HG03196 (cell line): Measurements from ENCODE around the gene PSMB3.

Experiments
- ATAC-seq: cut with Tn5 transposase; IDR thresholded peaks from one replicate; pipeline ENCODE4 v1.9.1; 2021; ENCODE audit not compliant: unreplicated experiment

PSMB3 gene

DNA sequence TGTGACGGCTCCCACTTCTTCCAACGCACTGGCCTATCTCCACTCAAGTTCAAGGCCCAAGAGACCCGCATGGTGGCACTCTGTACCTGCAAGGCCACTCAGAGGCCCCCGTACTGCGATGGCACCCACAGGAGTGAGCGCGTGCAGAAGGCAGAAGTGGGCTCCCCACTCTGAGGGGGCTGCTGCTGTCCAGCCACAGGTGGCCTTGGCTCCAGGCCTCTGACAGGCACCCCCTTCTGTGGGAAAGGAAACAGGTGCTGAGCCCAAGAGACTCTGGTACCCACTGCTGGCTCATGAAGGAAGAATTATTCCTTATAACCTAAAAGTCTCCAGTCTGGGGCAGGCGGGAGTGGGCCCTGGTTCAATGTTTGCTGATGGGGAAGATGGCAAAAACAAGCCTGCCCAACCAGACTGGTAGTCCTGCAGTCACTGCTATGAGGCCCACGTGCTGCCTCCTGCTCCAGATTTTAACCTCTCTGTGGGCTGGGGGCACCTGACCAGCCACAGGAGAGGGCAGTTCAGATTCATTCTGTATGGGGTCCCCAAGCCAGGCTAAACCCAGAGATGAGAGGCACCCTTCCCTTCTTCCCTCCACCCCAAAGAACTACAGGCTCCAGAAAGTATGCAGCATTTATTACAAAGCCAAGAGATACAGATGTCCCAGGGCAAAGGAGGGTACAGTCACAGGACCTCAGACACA, 19.1 kb upstream of the PSMB3 start:
- ATAC-seq = no peak

DNA sequence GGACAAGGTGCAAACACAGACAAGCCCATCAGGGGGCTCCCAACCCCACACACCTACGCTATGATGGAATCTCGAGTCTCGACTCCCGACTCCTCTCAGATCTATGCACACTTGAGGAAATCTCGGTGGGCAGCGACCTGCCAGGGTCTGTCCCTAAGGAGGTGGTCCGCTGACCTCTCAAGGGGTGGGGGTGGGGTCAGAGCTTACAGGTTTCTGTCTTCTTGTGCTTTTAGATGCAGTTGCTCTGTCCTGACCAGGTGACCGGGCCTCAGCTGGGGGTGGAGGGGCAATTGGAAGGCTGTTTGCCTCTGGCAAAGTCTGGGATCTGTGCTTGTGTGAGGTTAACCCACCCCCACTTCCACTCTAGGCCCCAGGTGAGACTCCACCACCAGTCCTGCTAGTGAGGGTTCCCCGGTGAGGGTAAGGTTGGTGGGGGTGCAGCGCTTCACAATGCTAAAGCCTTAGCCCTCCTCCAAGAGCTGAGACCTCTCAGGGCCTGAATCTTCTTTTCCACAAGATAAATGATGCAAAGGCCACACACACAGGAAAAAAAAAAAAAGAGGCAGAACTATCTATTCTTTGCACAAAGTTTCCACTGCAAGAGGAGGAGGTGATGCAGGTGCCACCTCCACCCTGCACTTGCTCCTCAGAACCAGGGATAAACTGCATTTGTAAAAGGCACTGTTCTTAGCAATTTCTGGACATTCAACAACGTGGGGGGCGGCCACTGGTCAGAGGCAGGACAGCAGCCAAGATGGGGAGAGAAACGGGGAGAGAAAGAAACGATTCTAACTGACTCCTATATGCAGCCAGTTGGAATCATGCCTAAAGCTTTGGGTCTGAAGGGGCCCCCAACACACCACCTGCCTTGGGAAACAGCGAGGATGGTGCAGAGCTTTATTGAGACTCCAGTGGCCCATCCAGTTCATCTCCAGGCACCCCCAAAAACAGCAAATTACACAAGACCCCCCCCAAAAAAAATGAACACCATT, 18.3 kb upstream of the PSMB3 start:
- ATAC-seq = no peak

DNA sequence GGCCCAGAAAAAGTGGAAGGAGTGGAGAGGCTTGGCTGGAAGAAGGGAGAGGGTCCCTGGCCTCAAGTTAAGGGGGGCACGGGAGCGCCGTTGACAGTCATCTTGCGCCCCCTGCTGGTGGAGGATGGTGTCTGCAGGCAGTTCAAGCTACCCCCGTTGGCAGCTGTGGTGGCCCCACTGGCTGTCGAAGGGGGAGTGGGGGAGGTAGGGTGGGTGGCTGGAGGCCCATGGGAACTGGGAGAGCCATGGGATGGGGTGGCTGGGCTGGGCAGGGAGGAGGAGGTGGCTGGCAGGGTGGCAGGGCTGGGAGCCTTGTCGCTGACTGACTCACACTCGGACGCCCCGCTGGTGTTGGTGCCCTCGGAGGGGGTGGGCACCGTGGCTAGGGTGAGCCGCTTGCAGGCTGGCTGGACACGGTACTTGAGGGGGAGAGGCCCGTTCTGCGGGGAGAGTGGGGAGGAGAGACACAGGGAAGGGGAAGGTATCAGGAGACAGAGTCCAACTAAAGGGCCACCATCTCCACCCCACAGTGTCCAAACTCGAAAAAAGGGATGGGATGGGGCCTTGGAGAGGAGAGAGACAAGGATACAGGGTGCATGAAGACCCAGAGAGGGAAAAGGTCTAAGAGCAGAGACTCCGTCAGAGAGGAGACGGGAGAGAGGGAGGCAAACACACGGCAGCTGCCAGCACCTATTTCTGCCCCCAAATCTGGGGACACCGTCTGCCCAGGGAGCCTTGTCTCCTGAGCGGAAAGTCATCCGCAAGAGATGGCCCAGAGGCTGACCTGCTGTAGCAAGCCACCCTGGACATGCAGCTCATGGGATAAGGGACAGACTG, 17.2 kb upstream of the PSMB3 start:
- ATAC-seq = no peak

DNA sequence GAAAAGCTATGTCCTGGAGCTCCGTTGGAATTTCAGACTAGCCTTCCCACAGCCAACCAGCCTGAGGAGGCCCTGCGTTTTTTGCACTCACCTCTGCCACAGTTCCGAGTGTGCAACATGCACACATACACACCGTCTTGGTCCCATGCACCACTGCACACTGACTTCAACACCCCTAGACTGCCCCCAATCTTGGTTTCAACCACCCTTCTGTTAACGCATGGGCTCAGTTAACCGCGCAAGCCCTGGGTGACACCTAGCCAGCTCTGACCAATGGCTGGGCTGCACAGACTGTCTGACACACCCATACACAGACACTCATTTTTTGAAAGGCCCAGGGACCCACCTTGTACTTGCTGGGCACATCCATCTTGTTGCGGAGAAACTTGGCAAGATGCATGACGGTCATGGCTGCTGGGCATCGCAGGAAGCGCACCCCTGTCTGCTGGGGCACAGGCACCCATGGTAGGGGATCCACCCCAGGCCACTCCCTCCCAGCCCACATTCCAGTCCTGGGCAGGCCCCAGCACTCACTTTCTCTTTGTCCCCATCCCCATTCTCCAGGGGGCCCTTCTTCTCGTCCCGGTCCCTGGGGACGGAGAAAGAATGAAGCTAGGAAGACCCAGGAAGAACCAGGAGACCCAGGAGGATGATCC, 14.4 kb upstream of the PSMB3 start:
- no peak for ATAC-seq

DNA sequence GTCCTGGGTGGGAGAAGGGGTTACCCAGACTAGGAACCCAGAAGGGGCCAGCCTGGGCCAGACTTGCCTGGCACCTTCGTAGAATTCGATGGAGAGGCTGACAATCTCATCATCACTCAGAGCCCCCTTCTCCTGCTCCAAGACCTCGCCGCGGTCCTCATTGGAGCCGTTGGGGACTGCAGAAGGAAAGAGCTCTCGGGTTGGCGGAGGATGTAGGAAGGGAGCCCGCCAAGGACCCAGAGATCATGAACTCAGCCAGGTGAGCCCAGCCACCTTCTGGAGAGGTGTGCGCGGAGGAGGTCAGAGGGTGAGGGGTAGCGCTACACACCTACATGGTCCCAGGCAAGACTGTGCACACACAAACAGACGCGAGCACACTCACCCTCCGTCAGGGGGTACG, 13.9 kb upstream of the PSMB3 start:
- ATAC-seq = no peak

DNA sequence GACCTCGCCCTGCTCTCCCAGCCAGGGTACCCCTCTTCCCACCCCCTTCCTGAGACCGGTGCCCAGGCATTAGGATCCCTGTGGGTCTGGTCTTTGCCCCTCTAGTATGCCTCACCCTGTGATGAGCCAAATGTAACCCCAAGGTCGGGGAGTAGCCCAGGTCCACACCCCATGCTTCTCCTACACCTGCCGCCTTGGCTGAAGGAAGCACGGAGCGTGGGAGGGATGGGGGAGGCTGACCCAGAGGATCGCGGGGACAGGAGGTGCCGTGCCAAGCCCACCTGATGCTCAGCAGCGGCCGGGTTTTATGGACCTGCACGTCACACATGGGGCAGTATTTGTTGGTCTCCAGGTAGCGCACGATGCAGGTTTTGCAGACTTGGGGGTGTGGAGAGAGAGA, 13.2 kb upstream of the PSMB3 start:
- no peak for ATAC-seq

DNA sequence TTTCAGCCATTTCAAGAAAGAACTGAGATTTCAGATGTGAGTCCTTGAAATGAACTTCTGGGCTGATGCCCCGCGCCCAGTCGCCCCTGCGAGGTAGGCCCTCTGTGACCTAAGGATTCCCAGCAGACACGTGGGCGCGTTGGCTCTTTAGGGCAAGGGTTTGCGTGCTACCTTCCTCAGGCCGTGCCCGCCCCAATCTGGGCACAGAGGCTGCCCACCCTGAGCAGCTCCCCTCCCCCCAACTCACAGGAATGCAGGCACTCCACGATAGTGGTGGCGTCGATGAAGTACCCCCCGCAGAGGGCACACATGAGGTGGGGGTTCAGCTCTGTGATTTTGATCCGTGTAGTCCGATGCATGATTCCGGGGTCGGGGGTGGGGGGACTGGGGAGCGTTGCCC, 12.5 kb upstream of the PSMB3 start:
- no peak for ATAC-seq

DNA sequence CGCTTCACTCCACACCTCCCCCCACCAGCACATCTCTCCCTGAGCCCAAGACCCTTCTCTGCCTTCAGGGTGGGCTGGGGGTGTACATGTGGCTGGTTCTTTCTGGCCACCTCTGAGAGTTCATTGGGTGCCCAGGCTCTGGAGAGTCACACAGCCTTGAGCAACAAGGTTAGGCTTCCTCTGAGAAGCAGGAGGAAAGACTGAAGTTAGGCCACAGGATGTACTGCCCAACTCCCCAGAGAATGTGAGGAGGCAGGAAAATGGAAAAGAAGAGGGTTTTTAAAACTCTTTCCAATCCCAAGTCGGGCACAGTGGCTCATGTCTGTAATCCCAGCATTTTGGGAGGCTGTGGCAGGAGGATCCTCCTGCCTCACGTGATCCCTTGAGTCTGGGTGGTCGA, 11.7 kb upstream of the PSMB3 start:
- no peak for ATAC-seq

DNA sequence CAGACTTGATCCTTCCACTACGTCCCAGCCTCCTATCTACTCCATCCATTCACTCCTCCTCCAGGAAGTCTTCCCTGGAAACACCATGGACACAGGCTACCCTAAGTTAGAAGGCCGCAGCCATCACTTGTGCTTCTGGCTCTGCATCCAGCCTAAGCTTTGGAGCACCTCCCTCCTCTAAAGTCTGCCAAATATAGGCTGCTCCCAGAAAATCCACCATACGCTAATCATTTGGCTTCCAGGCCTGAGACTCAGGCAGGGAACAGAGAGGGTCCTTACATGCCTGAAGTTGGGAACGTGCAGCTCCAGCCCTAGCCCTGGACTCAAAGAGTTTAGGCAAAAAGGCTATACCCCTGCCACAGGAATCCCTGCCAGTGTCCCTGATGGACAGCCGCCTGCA, 11.1 kb upstream of the PSMB3 start:
- no peak for ATAC-seq

DNA sequence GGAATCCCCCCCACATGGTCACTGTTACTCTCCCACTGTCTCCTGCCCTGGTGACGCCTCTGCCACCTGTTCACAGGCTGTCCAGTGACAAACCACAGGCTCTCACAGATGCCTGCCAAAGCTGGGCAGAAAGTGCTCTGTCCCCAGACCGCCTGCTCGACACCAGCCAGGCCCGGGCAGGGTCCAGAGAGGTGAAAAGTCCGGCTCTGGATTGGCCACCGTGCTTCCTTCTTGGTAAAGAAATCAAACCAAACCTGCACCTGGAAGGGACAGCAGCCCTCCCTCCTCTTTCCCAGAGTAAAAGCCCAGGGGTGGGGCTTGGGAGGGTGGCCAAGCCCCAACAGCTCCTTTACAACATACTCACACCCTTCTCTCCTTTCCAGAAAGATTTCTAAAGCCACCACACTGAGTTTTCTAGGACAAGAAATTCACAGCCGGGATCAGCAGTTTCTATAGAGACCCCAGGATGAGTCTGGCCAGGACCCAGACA, 10.6 kb upstream of the PSMB3 start:
- ATAC-seq = no peak

DNA sequence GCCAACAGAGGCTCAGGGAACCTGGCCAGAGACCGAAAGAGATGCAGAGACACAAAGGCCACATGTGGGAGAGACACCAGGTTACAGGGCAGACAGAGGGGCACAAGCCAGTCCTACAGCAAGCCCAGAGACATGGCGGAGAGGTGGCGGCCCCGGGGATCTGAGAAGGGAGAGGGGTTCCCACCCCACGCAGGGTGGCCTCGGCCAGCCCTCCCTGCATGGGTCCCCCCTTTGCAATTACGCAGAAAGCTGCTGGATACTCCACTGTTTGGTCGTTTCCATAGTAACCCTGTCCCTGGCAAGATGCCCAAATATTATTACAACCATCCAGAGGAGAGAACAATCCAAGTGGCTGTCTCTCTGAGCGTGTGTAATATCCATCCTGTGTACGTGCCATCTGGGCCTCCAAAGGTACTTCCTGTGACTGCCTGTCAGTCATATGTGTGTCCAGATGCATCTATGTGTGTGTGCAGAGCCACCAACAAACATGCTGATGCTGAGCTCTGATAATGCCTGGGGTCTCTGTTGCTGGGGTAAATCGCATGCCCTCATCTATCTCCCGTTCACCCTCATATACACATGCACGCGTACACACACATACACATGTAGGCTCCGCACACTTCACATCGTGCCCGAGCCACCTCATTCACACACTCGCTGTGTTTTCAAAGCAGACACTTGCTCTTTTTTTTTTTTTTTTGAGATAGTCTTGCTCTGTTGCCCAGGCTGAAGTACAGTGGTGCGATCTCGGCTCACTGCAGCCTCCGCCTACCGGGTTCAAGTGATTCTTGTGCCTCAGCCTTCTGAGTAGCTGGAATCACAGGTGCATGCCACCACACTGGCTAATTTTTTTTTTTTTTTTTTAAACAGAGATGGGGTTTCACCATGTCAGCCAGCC, 9.9 kb upstream of the PSMB3 start:
- no peak for ATAC-seq

DNA sequence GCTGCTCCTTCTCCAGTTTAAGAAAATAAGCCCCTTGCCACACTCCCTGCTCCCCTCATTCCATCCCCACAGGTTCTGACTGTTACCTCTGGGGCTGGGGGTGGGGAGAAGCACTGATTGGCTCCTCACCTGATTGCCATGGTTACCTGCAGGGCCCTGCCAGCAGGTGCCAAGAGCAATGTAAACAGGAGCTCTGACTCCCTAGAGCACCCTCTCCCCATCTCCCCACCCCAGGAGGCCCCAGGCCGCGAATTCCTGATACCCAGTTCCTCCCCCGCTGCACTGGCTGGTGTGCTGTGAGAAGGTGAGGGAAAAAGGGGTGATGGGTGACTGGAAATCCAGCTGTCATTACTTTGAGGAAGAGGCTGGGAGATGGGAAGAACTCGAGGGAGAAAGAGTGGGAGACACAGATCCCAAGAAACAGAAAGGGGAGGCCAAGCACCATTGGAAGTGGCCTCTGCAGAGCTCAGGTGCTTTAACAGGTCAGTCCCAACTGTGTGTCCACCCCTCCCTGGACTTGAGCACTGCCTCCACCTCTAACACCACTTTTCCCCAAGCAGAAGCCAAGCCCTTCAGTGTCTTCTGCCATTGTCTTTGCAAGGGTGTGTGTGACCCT, 8.9 kb upstream of the PSMB3 start:
- no peak for ATAC-seq

DNA sequence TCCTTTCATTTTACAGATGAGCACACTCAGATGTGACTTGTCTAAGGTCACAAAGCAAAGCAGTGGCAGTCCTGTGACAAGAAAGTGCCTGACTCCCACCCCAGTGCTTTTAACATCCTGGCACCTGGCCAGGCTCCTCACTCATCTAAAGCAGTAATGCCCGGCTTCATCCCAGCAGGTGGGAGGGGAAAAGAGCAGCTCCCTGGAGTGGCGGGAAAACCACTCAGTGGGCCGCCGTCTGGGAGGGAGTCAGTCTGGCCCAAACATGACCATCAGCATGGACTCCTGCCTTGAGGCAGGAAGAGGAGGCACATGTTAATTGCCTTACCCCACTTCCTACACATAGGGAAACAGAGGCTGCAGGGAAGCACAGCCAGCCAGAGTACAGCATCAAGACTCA, 7.0 kb upstream of the PSMB3 start:
- no peak for ATAC-seq

DNA sequence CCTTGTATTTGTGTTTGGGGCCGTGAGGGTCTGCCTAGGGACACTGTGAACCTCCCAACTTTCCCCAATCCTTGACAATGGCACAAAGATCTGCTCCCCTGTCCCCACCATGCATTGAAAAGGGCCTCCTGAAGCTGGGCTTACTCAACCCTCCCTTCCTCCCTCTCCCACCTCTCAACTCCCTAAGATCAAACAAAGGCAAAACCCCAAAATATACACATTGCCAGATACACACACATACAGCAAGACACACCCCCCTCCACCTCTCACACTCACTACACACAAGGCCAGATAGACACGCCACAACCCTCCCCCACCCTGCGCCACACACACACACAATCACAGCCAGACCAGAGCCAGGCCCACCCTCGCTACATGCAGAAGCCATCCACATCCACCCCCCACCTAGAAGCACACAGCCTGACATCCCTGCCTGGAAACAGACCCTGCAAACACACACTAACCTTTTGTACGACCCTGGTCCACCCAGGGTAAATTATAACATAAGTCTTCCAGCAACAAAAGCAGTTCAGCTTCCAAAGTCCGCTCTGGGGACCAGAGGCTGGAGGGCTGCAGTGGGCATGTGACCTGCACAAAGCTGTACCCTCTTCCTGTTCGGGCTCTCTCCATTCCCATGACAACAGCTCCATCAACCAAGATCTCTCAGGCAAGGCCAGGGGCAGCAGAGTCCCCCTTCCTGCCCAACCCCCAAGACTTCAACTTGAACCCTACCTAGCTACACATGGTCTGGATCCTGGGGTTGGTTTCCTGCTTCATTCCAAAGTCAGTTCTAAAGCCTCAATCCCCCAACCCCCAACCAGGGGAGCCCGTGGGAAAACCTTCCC, 6.3 kb upstream of the PSMB3 start:
- ATAC-seq = no peak

DNA sequence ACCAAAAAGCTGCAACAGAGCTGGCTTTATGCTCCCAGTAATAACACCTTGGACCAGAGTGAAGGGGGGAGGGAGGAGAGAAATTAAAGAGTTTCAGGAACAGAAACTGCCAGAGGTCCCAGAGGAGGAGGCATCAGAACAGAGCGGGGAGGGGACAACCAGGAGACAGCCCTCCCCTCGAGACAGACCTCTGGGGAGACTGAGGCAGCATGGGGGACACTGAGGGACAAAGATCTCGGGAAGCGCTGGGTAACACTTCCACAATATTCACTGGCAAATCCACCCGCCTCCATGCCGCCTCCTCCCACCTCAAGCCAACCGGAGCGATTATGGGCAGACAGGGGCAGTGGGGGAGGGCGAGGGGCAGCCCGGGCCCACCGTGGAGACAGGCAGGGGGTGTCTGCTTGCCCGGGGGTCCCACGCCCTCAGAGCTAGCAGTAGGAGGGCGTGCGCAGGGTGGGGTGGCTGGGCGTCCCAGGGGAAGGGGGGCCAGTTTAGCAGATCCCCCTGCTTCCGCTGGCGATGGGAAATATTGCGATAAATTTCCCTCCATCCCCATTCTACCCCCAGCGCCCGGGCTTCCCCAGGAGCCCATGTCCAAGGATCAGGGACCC, 5.6 kb upstream of the PSMB3 start:
- no peak for ATAC-seq

DNA sequence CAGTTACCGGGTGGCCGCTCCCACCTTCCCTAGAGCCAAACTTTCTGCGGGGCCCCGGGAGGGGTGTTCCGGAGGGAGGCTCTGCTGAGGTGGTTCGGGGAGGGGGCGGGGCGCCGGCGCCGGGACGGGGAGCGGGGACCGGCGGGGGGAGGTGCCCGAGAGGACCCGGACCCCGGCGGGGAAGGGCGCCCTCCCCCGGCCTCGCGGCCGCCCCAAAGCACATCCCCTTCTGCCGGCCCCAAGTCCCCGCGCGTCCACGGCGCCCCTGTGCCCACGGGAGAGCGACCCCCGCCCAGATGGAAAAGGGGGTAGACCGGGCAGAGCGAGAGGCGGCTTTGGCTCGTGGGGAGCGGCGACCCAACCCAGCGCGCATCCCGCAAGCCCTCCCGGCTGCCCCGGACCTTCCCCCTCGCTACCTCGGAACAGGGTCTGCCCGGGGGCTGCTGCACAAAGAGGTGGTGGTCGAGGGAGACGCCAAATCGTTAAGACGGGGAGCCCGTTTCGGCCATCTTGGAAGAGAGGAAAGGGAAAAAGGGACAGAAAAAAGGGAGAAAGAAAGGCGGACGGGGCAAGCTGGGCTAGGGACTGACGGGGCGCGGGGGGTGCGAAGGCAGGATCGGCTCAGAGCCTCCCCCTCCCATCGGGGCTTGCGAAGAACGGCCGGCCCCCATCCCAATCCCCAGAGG, 4.9 kb upstream of the PSMB3 start:
- no peak for ATAC-seq

DNA sequence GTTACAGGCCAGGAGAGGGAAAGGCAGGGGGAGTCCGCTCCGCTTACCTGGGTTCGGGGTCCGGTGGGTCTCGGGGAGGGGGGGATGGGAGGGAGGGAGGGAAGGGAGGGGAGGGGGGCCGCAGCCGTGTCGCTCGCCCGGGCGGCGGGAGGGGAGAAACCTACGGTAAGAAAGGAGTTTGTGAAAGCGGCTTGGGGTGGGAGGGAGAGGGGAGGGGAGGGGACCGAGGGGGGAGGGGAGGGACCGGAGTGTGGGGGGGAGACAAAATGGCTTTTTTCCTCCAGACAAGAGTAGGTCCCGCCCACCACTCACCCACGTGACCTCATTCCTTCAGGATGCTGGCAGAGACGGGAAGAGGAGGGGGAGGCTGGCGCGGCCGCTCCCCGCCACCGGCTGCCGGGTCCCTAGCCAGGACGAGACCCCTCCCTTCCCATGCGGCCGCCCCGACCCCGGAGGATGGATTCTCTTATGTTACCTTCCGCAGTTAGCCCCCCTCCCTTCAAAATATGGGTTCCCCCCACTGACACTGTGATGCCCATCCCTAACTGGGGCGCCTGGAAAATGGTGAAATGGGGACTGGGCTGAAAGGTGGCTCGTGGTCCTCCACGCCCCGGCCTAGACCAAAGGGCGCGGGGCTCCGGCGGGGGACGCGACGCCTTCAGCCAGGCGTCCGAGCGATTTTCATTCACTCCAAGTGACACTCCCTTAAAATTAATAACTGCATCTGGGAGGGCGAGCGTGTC, 4.2 kb upstream of the PSMB3 start, which contains the start of gene PCGF2:
Gene PCGF2 (minus strand): TSS at position 188 of the 743 bp plus-strand sequence. CDS start 7,934 bp downstream, outside the sequence.
- ATAC-seq = no peak
